Keratinocyte (primary cell): ENCODE results near the gene KRT81. TPM values are rescaled to one million over a fixed set of nuclear protein-coding genes. Genes with fewer than 3 reads are reported as not detected.

ENCODE experiments used
- DNase-seq: peaks from one replicate; pipeline ENCODE4 v3.0.0-alpha.2; 2011; ENCODE audit warnings: low read depth, missing footprints, low spot score
- FAIRE-seq: peaks from 2 replicates; lab custom pipeline; 2011; peaks lifted over from hg19 to GRCh38; lab: Jason Lieb, UNC
- H2AFZ ChIP-seq: 2 replicates; pipeline ENCODE4 v1.6.0; 2012; ENCODE audit warnings: low read length, control low read depth, inconsistent platforms; ENCODE audit not compliant: control insufficient read depth
- H3K27ac ChIP-seq: 2 replicates; pipeline ENCODE4 v1.5.1; 2011; ENCODE audit warnings: low read length; ENCODE audit not compliant: control insufficient read depth, insufficient read depth
- H3K27me3 ChIP-seq: 3 replicates; pipeline ENCODE4 v1.6.0; 2011; ENCODE audit warnings: low read length; ENCODE audit not compliant: control insufficient read depth, insufficient read depth; ENCODE audit errors: extremely low read depth
- H3K36me3 ChIP-seq, 2 experiments: 2 replicates in 1 of 2; 3 replicates in 1 of 2; pipeline ENCODE4 v1.5.1; 2011; ENCODE audit warnings: low read length in 2 of 2, mild to moderate bottlenecking in 1 of 2; ENCODE audit not compliant: control insufficient read depth in 2 of 2, insufficient read depth in 2 of 2; ENCODE audit errors: extremely low read depth in 1 of 2
- H3K4me1 ChIP-seq: 3 replicates; pipeline ENCODE4 v1.5.1; 2011; ENCODE audit warnings: low read length; ENCODE audit not compliant: control insufficient read depth, insufficient read depth; ENCODE audit errors: extremely low read depth
- H3K4me2 ChIP-seq: 3 replicates; pipeline ENCODE4 v1.6.0; 2011; ENCODE audit warnings: low read depth, low read length; ENCODE audit not compliant: control insufficient read depth, insufficient read depth; ENCODE audit errors: extremely low read depth
- H3K4me3 ChIP-seq, 3 experiments: fragments of 200-600 bp in 1 of 3; sonication (generic) in 1 of 3; 2 replicates in 2 of 3; 3 replicates in 1 of 3; pipeline ENCODE4 v1.5.1; 2011 to 2016; ENCODE audit warnings: low read length in 3 of 3, mild to moderate bottlenecking in 3 of 3, control low read depth in 2 of 3, inconsistent platforms in 1 of 3, low read depth in 1 of 3, mixed read lengths in 1 of 3, mixed run types in 1 of 3, moderate library complexity in 1 of 3; ENCODE audit not compliant: control insufficient read depth in 2 of 3, insufficient read depth in 2 of 3; ENCODE audit errors: extremely low read depth in 1 of 3
- H3K79me2 ChIP-seq: 2 replicates; pipeline ENCODE4 v1.6.0; 2012; ENCODE audit warnings: low read length; ENCODE audit not compliant: control insufficient read depth, insufficient read depth
- H3K9ac ChIP-seq: 3 replicates; pipeline ENCODE4 v1.6.0; 2011; ENCODE audit warnings: low read length; ENCODE audit not compliant: control insufficient read depth, insufficient read depth; ENCODE audit errors: extremely low read depth
- H3K9me1 ChIP-seq: 3 replicates; pipeline ENCODE4 v1.6.0; 2011; ENCODE audit warnings: low read length; ENCODE audit not compliant: control insufficient read depth, insufficient read depth; ENCODE audit errors: extremely low read depth
- H3K9me3 ChIP-seq: 2 replicates; pipeline ENCODE4 v1.5.1; 2012; ENCODE audit warnings: low read depth, low read length; ENCODE audit not compliant: control insufficient read depth
- H4K20me1 ChIP-seq: 3 replicates; pipeline ENCODE4 v1.6.0; 2011; ENCODE audit warnings: low read length; ENCODE audit not compliant: control insufficient read depth, insufficient read depth; ENCODE audit errors: extremely low read depth
- CTCF ChIP-seq, 3 experiments: IDR thresholded peaks in 1 of 3; conservative IDR thresholded peaks in 1 of 3; optimal IDR thresholded peaks in 1 of 3; 2 replicates in 2 of 3; 3 replicates in 1 of 3; pipeline versions ENCODE3 to v1.5.1; 2011; ENCODE audit warnings: low read length in 3 of 3, mild to moderate bottlenecking in 3 of 3, moderate library complexity in 2 of 3, control low read depth in 1 of 3, inconsistent platforms in 1 of 3; ENCODE audit not compliant: insufficient read depth in 2 of 3; ENCODE audit errors: extremely low read depth in 1 of 3
- EZH2 ChIP-seq: IDR thresholded peaks from one replicate; pipeline ENCODE4 v1.6.1; 2012; ENCODE audit warnings: inconsistent platforms, mild to moderate bottlenecking, low read length, moderate library complexity
- dilution Hi-C: fragments of 300-500 bp; cut with MboI; formaldehyde crosslinking; loops from one replicate; pipeline ENCODE4 v1.7.0; 2020; ENCODE audit warnings: low sequenced_read_pairs; ENCODE audit not compliant: extremely low pct_ligation_motif_present
- polyA plus RNA-seq, 5 experiments: library from polyadenylated mRNA; depleted of rRNA in 3 of 5; stranded (reverse) in 3 of 5; stranded (forward) in 1 of 5; unstranded in 1 of 5; fragments of >200 nt; gene quantifications; 1 replicate in 1 of 5; 2 replicates in 3 of 5; 3 replicates in 1 of 5; pipeline versions ENCODE4 v1.2.1 to v1.2.3, GENCODE V29; 2011 to 2012; ENCODE audit warnings: missing spikeins in 2 of 5, low read depth in 1 of 5, low replicate concordance in 1 of 5

The KRT81 gene
- polyA plus RNA-seq, 1 donor (not counting 4 experiments of a cell fraction or from before 2014, with no cell fraction given) = 0.03 TPM

GRCh38 chr12:52263761-52264434, 27.4 kb downstream of the KRT81 start:
- H2AFZ ChIP-seq = no peak overlapping the region
- H3K4me2 ChIP-seq = no peak overlapping the region
- FAIRE-seq = no peak
- no peak overlapping the region for H3K9ac ChIP-seq
- no peaks in the 10 kb centered on the region for H3K79me2 ChIP-seq
- no peak for DNase-seq
- no peak overlapping the region for H3K4me3 ChIP-seq
- no peaks in the 10 kb centered on the region for H3K9me1 ChIP-seq
- peaks cover 2% of the 10 kb centered on the region for H3K27me3 ChIP-seq
- H4K20me1 ChIP-seq = no peaks in the 10 kb centered on the region
- no peaks in the 10 kb centered on the region for H3K36me3 ChIP-seq
- no peaks in the 10 kb centered on the region for H3K9me3 ChIP-seq
- no peak overlapping the region for H3K27ac ChIP-seq
- dilution Hi-C loops = no loop called here
- peaks cover 7% of the 10 kb centered on the region for H3K4me1 ChIP-seq
- TF ChIP-seq CTCF (optimal IDR thresholded peaks at IDR 0.05 in 1 of 3, IDR thresholded peaks at IDR 0.05 in 1 of 3, conservative IDR thresholded peaks at IDR 0.05 in 1 of 3; ENCODE audit: extremely low read depth in 1 of 3, insufficient read depth in 2 of 3, low read length in 3 of 3) (no peak), EZH2 (no peak)

GRCh38 chr12:52262286-52262685, 29.0 kb downstream of the KRT81 start:
- no peak overlapping the region for H3K27ac ChIP-seq
- no peaks in the 10 kb centered on the region for H3K9me3 ChIP-seq
- no peak overlapping the region for H2AFZ ChIP-seq
- no peak for FAIRE-seq
- H3K9ac ChIP-seq = no peak overlapping the region
- no peaks in the 10 kb centered on the region for H3K79me2 ChIP-seq
- H3K27me3 ChIP-seq = peaks cover 18% of the 10 kb centered on the region
- dilution Hi-C loops = no loop called here
- no peak overlapping the region for H3K4me3 ChIP-seq
- DNase-seq = no peak
- H3K4me1 ChIP-seq = no peaks in the 10 kb centered on the region
- no peaks in the 10 kb centered on the region for H4K20me1 ChIP-seq
- H3K36me3 ChIP-seq = no peaks in the 10 kb centered on the region
- no peak for TF ChIP-seq CTCF (optimal IDR thresholded peaks at IDR 0.05 in 1 of 3, IDR thresholded peaks at IDR 0.05 in 1 of 3, conservative IDR thresholded peaks at IDR 0.05 in 1 of 3; ENCODE audit: extremely low read depth in 1 of 3, insufficient read depth in 2 of 3, low read length in 3 of 3)
- TF ChIP-seq EZH2 = no peak
- no peaks in the 10 kb centered on the region for H3K9me1 ChIP-seq
- H3K4me2 ChIP-seq = no peak overlapping the region
